H4 (cell line): Measurements from ENCODE around the gene GNPTG. TPM values are rescaled to one million over a fixed set of nuclear protein-coding genes. Genes with fewer than 3 reads are reported as not detected.

Experiments
- DNase-seq: peaks from one replicate; pipeline ENCODE4 v3.0.0-alpha.2; 2015; ENCODE audit warnings: low spot score
- total RNA-seq: library from RNA; depleted of rRNA; stranded (reverse); fragments of >200 nt; shearing (Covaris generic); gene quantifications from 2 replicates; pipeline ENCODE4 v1.2.3, GENCODE V29; 2014

The GNPTG gene
- total RNA-seq, 1 experiment from 2014 or later: 37.1 TPM

DNA sequence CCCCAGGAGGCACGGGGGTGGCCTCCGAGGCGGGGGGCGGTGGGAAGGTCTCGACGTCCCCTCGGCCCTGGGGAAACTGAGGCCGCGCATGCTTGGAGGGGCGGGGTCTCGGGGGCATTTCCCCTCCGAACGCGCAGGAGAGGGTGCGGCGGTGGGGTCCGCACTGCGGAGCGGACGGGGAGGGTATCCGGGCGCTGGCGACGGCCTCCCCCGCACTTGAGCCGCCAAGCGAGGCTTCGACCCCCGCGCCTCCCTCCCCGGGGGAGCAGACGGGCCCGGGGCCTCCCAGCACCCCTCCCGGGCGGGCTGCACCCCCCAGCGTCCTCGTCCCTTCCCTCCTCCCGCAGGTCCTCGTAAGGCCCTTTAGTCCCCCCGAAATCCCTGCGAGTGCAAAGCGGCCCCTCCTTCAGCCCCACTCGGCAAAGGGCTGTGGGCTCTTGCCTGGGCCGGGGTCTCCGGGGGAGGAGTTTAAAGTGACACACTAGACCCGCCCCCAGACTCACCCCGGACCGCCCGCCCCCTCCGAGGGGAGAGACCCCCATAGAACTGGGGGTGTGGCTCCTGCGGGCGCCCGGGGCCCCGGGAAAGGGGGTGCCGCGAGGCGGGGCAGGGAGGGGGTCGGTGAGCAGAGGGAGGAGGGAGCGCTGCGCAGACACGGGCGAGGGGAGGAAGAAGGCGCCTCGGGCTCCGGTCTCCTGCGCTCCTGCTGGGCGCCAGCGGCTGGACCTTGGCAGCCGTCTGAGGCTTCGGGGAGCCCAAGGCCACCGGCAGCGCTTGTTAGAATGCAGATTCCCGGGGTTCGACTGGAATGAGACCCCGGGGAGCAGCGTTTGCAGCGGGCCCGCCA lies 17.7 kb upstream of the GNPTG start:
- DNase-seq: no peak

DNA sequence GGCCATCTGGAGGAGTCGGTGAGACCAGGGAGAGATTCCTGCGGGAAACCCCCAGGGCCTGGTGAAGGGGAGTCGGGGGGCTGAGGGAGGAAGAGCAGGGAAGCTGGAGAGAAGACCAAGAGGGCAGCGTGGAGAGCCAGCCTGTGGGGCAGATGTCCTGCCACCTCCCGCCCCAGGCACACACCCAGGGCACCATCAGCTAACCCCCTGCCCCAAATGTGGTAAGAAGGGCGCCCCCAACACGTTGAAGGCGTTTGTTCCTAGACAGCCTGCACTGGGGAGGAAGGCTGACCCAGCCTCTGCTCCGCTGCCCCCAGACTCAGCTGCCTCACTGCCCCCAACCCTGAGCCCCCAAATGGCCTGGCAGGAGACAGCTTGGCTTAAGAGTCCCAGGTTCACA lies 17.0 kb upstream of the GNPTG start:
- DNase-seq: no peak

DNA sequence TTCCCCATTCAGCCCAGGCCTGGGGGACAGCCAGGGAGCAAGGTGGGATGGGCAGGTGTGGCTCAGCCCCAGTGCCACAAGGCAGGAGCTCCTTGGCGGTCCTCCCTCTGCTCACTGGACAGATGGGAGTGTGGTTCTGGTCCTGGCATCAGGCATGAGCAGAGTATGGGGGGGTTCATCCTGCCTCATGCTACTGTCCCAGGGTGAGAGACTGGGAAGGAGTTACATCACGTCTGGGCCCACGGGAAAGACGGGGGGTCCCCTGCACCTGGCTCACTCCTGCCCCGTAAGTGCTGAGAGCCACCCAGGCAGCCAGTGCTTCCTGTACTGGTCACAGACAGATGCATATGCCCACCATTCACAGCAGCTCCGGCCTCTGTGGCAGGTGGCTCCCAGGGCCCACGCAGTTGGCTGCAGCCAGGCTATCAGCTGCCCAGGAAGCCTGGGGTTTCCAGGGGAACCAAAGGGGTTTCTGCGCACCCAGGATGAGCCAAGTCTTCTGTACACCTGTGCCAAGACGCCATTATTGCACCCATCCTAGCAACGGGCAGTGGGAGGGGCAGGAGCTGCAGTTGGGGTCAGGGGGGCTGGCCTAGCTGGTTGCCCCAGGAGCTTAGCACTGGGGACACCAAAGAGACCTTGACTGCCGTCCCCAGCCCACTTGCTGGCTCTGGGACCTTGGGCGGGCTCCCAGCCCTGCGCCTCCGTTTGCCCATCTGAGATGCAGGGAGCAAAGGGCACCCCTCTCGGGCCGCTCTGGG lies 16.3 kb upstream of the GNPTG start:
- DNase-seq: no peak

DNA sequence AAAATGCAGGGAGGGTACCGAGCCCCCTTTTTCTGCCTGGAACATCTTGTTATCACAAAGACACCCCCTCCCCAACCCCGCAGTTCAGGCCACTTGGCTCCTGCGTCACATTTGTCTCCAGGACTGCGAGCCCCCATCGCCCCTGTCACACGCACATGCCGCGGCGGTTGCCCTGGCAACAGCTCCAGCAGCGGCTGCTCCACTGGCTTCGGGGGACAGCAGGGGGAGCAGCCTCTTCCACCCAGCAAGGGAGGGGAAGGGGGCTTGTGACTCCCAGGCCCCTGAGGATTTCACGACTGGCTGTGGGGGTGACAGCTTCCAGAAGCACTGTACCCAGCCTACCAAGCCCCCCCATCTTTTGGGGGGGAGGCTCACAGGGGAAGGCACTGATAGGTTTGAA lies 15.7 kb upstream of the GNPTG start:
- DNase-seq: no peak

DNA sequence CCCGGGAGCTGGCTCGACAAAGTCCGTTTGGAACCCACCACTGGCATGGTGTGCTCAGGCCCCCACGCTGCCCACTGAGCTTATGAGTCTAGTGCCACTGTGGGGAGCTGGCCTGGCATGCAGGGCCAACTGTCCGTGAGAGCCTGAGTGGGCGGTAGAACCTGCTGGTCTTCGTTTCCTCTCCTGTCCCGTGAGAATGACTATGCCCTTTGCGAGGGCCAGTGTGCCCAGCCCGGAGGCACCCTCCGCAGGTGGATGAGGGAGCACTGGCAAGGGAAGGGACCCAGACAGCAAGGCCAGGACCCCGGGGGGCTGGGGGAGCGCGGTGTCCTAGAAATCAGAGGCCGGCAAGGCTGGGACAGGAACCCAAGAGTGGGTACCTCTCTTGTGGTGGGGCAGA lies 15.1 kb upstream of the GNPTG start:
- no peak for DNase-seq

DNA sequence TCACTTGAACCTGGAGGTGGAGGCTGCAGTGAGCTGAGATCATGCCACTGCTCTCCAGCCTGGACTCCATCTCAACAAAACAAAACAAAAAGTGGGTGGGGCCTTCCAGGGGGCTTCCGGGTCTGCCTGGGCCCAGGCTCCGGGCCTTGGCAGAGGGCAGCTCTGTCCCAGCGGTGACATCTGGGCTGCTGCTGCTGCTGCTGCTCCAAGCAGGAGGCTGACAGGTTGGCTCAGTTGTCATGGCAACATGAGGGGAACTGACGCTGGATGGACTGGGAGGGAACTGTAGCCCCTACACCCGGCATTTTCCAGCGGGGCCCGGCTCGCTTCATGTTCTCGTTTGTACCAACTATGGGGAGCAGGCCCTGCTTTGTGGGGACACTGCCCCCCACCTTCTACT lies 14.2 kb upstream of the GNPTG start:
- DNase-seq: no peak

DNA sequence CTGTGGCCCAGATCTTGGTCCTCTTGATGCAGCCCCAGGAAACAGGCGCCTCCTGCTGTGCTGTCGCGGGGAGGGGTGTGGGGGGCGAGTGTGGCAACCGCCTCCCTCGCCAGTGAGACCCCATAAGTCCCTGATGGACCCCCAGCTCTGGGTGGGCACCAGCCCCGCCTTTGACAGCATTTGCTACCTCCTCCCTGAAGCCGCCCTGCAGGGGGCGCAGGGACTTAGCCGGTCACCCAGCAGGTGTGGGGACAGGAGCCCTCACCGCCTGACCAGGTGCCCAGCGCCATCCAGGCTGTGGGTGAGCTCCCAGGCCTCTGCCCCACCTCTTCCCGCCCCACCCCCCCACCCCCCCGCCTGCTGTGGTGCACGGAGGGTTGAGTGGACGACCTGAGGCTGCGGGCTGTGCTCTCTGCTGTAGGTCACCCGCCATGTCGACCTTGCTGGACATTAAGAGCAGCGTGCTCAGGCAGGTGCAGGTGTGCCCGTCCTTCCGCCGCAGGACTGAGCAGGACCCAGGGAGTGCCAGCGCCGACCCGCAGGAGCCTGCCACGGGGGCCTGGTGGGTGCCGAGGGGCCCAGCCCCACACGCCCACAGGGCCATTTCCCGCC lies 13.5 kb upstream of the GNPTG start:
- no peak for DNase-seq

DNA sequence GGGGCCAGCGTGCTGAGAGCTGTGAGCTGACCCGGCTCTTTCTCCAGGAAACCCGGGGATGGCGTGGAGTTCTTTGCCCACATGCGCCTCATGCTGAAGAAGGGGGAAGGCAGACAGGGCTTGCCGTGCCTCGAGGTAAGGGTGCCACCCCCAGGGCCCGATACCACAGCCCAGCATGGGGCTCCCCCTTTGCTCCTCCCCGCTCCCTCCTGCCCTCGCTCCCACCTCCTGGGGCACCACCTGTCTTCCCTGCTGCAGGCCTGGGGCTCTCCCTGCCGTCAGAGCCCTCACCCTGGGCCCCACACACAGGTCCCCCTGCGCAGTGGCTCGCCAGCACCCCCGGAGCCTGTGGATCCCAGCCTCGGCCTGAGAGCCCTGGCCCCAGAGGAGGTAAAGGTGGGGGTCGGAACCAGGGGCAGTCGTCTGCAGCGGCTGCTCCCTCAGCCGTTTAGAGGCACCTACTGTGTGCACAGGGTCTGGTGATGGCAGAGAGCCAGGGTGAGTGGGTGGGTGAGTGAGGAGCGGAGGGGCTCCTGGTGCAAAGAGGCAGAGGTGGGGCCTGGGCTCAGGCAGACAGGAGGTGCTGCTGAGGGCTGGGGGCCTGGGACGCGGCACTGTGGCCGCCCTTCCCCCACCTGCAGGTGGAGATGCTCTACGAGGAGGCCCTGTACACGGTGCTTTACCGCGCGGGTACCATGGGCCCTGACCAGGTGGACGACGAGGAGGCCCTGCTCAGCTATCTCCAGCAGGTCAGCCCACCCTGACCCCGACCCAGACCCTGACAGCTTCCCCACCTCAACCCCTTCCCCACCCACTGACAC lies 12.7 kb upstream of the GNPTG start:
- DNase-seq: no peak

DNA sequence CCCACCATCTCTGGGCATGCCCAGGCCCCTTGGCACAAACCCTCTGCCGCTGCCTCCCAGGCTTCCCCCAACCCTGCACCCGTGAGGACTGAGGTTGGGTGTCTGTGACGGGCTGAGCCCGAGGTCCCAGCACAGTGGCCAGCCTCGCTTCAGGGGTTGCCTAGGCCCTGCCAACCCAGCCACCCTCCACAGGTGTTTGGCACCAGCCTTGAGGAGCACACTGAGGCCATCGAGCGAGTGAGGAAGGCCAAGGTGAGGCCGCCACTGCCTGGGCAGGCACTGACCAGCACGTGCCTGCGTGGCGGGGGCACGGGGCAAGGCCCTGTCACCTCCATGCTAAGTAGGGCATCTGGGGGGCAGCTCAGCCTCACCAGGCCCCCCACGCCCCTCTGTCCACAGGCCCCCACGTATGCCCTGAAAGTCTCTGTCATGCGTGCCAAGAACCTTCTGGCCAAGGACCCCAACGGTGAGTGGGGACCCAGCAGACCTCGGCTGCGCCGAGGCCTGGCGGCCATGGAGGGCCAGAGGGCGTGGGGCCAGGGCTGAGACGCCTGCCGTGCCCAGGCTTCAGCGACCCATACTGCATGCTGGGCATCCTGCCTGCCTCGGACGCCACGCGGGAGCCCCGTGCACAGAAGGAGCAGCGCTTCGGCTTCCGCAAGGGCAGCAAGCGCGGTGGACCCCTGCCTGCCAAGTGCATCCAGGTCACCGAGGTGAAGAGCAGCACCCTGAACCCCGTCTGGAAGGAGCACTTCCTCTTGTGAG lies 10.8 kb upstream of the GNPTG start:
- DNase-seq: no peak

DNA sequence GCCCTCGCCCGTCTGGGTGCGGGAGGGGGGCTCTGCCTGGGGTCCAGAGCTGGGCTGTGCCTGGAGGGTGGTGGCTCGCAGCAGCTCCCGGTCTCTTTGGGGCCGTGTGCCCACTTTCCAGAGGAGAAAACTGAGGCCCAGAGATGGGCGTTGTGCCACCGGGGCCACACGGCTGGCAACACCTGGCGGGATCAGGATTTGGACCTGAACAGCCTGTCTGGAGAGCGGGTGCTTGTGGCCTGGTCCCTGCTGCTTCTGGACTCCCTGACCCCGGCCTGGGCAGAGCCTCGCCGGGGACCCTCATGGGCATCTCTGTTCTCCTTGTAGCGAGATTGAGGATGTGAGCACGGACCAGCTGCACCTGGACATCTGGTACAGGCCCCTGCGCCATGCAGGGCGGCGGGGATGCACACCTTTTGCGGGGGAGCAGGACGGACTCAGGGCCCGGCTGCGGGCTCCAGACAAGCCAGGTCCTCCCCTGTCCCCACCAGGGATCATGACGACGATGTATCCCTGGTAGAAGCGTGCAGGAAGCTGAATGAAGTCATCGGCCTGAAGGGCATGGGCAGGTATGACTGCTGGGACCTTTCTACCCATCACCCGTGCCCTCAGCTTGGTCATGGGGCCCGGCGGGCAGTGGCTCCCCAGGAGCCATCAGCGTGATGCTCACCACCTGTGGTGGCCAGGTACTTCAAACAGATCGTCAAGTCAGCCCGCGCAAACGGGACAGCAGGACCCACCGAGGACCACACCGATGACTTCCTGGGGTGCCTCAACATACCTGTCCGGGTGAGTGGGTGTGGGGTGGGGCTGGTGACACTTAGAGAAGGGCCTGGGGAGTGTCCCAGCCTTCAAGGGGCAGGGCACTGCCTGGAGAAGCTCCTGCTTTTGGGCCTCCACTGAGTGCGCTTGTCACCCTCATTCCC lies 10.0 kb upstream of the GNPTG start:
- DNase-seq: no peak

DNA sequence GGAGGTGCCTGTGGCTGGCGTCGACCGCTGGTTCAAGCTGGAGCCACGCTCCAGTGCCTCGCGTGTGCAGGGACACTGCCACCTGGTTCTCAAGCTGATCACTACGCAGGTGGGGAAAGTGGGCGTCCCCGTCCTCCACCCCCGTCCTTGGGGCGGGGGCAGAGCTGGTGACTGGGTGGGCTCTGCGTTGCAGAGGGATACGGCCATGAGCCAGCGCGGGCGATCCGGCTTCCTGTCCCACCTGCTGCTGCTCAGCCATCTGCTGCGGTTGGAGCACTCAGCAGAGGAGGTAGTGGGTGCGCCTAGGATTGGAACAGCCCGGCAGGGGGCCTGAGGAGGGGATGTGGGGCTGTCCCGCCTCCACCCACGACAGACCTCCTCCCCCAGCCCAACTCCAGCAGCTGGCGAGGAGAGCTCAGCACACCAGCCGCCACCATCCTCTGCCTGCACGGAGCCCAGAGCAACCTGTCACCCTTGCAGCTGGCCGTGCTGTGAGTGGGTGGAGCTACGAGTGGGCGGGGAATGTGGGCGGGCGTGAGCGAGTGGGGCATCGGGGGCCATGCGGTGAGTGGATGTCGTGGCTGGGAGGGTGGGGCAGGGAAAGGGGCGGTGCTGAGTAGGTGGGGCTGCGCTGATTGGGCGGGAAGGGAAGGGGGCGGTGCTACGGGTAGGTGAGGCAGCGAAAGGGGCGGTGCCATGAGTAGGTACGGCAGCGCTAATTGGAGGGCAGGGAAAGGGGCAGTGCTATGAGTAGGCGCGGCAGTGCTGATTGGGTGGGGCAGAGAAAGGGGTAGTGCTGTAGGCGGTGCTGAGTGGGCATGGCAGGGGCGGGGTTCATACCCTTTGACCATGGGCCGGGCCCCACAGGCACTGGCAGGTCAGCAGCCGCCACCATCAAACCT lies 9.0 kb upstream of the GNPTG start:
- peak; percentile 66 for DNase-seq

DNA sequence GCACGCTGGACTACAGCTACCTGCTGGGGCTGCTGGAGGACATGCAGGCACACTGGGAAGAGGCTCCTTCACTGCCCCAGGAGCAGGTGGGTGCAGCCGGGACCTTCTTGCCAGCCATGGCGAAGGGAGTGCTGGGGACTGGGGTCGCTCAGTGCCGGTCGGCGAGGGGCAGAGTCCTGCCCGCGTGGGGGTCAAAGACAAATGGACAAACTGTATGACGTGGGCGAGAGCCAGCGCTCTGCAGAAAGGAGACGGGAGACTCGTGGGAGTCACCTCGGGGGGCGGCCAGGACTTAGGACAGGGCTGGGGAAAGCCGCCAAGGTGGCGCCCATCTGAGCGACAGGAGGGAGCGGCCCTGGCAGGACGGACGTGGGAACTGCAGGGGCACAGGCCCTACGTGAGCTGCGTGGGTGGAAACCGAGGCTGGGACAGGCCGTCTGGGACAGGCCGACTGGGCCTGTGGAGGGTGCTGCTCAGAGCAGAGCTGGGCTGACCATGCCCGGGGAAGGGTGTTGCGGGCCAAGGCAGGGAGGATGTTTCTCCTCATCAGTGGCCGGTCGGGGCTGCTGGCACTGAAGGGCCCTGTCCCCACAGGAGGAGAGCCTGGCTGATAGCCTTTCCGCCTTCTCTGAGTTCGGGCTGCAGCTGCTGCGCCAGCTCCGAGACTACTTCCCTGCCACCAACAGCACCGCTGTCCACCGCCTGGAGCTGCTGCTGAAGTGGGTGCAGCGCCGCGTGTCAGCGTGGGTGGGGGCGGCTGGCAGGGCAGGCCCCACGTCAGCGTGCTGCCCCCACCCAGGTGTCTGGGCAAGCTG lies 8.1 kb upstream of the GNPTG start:
- DNase-seq: no peak

DNA sequence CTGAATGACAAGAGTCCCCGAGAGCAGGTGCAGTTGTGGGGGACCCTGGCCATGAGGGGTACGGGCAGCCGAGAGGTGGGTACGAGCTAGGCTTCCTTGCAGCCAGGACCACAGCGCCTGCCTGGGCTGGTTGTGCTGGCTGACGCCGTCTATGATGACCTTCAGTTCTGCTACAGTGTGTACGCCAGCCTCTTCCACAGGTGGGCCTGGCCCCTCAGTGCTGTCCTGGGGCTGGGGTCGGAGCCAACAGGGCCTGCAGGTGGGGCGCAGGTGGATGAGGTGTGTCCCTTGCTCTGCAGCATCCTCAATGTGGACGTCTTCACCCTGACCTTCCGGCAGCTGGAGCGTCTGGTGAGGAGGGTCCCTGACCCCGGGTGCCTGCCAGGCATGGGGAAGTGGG lies 7.2 kb upstream of the GNPTG start:
- DNase-seq: no peak

DNA sequence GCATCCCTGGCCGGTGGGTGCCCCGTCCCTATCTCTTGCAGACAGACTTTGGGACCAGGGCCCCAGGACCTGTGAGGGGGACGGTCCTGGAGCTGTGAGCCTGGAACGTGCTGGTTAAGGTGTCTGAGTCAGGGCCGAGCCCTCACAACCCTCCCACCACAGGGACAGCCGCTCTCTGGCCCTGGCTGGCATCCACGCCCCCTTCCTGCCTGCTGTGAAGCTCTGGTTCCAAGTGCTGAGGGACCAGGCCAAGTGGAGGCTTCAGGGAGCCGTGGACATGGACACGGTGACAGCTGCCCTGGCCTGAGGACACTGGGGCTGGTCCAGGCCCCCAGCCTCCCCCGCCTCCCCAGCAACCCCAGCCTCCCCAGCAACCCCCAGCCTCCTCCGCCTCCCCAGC lies 6.6 kb upstream of the GNPTG start:
- DNase-seq: no peak

DNA sequence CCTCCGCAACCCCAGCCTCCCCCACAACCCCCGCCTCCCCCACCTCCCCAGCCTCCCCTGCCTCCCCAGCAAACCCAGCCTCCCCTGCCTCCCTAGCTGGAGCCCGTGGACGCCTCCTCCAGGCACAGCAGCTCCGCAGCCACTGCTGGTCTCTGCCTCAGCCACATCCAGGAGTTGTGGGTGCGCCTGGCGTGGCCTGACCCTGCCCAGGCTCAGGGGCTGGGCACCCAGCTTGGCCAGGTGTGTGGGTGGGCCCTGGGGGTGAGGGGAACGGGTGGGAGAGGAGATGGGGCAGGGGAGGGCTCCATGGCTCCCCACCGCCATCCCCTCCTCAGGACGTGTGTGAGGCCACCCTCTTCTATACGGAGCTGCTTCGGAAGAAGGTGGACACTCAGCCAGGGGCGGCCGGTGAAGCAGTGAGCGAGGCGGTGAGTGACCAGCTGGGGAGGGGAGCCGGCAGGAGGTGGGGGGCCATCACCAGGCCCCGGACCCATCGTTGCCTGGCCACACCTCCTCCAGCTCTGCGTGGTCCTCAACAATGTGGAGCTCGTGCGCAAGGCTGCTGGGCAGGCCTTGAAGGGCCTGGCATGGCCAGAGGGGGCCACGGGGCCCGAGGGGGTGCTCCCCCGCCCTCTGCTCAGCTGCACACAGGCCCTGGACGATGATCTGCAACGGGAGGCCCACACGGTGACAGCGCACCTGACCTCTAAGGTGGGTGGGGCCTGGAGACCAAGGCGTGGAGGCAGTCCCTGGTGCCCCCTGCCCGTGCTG lies 5.9 kb upstream of the GNPTG start:
- DNase-seq: no peak

DNA sequence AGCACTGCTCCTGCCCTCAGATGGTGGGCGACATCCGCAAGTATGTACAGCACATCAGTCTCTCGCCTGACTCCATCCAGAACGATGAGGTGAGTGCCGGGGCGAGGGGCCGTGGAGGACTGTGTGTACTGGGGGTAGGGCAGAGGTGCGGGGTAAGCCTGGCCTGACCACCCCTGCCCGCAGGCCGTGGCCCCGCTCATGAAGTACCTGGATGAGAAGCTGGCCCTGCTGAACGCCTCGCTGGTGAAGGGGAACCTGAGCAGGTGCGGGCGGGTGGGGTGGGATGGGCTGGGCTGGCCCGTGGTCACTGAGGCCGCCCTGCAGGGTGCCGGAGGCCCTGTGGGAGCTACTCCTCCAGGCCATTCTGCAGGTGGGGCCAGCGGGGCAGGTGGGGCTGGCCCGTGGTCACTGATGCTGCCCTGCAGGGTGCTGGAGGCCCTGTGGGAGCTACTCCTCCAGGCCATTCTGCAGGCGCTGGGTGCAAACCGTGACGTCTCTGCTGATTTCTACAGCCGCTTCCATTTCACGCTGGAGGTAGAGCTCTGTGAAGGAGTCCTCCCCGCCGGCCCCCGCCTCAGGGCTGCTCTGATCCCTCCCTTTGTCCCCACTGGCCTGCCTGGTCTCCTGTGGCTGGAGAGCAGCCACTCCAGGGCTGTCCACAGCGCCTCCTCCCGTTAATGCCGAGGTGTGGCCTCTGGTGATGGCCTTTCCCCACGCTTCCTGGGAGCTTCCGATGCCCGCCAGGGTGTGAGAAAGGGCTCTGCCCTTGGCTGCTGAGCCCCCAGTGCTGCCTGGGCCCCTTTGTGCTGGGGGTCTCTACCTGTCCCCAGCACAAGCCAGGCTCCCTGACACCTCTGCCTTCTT lies 5.1 kb upstream of the GNPTG start:
- no peak for DNase-seq
